Measurements from ENCODE around the gene PYCR2. TPM values are rescaled to one million over a fixed set of nuclear protein-coding genes. Genes with fewer than 3 reads are reported as not detected.

The PYCR2 gene
- total RNA-seq, 1 donor from 2014 or later, result 59.9 TPM

GRCh38 chr1:225914391-225914790 lies 9.7 kb downstream of the PYCR2 start:
- H3K27ac Mint-ChIP-seq (ENCODE audit: unreplicated experiment), result peak overlapping the region; percentile 69
- no peak for DNase-seq (ENCODE audit: low read depth, low spot score)
- H3K4me1 Mint-ChIP-seq, result peaks cover 22% of the 10 kb centered on the region
- H3K27me3 Mint-ChIP-seq (ENCODE audit: low read depth), result peaks cover 4% of the 10 kb centered on the region
- peaks cover 4% of the 10 kb centered on the region for H3K36me3 Mint-ChIP-seq (ENCODE audit: low read depth)
- no peak for TF ChIP-seq CTCF (conservative IDR thresholded peaks at IDR 0.05)
- H3K9me3 Mint-ChIP-seq, result no peaks in the 10 kb centered on the region
- no peak overlapping the region for H3K4me3 Mint-ChIP-seq

DNA sequence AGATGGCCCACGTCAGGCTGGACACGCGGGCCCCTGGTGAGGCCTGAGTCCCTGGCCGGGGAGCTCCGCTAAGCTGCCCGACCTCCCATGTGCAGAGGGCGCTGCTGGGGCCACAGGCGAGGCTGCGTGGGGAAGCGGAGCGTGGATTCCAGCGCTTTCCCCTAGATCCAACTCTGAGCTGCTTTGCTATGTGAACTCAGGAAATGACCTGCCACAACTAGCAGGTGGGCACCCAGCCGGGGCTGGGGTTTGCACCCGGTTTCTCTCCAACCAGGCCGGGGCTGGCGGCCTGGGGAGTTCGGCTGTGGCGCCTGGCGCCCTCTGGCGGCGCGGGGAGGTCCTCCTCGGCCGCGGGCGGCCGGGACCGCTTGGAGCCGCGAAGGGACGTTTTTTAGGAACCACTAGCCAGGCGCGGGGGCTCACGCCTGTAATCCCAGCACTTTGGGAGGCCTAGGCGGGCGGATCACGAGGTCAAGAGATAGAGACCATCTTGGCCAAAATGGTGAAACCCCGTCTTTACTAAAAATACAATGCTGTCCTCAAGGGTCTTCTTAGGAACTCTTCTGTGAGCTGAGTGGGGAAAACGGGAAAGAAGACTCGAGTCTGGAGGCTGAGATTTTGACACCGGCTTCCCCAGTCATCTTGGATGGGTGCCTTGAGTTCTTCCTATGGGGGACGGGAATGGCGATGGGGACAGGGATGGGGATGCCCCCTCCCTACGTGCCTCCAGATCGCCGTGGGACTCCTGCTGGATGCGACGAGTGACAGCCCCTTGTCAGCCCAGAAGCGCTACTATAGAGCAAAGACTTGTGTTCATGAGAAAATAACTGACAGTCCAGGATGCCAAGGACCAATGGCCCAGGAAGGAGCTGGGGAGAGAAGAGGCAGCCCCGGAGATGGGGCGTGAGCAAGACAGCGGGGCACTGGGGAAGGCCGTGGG lies 12.6 kb downstream of the PYCR2 start:
- Mint-ChIP-seq H3K4me1 (peaks cover 22% of the 10 kb centered on the region), H3K9me3 (no peaks in the 10 kb centered on the region), H3K27ac (ENCODE audit: unreplicated experiment) (no peak overlapping the region)

GRCh38 chr1:225909477-225909876 lies 14.6 kb downstream of the PYCR2 start:
- Mint-ChIP-seq H3K4me1 (peaks cover 5% of the 10 kb centered on the region), H3K27ac (ENCODE audit: unreplicated experiment) (no peak overlapping the region), H3K27me3 (ENCODE audit: low read depth) (peaks cover 4% of the 10 kb centered on the region), H3K4me3 (no peak overlapping the region), H3K9me3 (no peaks in the 10 kb centered on the region), H3K36me3 (ENCODE audit: low read depth) (no peaks in the 10 kb centered on the region)
- DNase-seq (ENCODE audit: low read depth, low spot score), result no peak
- no peak for TF ChIP-seq CTCF (conservative IDR thresholded peaks at IDR 0.05)

More for the DNA sequence above, 12.6 kb downstream of the PYCR2 start:
- DNase-seq (ENCODE audit: low read depth, low spot score), result peak; percentile 68
- peak; percentile 92 for TF ChIP-seq CTCF (conservative IDR thresholded peaks at IDR 0.05)
- Mint-ChIP-seq H3K27me3 (ENCODE audit: low read depth) (peaks cover 4% of the 10 kb centered on the region), H3K36me3 (ENCODE audit: low read depth) (no peaks in the 10 kb centered on the region), H3K4me3 (no peak overlapping the region)

- Mint-ChIP-seq H3K27ac (ENCODE audit: unreplicated experiment) (no peak overlapping the region), H3K4me1 (peaks cover 5% of the 10 kb centered on the region), H3K9me3 (no peaks in the 10 kb centered on the region), H3K36me3 (ENCODE audit: low read depth) (no peaks in the 10 kb centered on the region), H3K27me3 (ENCODE audit: low read depth) (peaks cover 4% of the 10 kb centered on the region), H3K4me3 (no peak overlapping the region)
- TF ChIP-seq CTCF (conservative IDR thresholded peaks at IDR 0.05), result no peak
- no peak for DNase-seq (ENCODE audit: low read depth, low spot score)
Measured at GRCh38 chr1:225908773-225909172, 15.3 kb downstream of the PYCR2 start.

- no peak overlapping the region for H3K27ac Mint-ChIP-seq (ENCODE audit: unreplicated experiment)
- DNase-seq (ENCODE audit: low read depth, low spot score), result no peak
- peaks cover 5% of the 10 kb centered on the region for H3K4me1 Mint-ChIP-seq
Measured at GRCh38 chr1:225908013-225908640, 15.9 kb downstream of the PYCR2 start.

More at GRCh38 chr1:225908013-225908640, 15.9 kb downstream of the PYCR2 start:
- Mint-ChIP-seq H3K9me3 (no peaks in the 10 kb centered on the region), H3K4me3 (no peak overlapping the region), H3K36me3 (ENCODE audit: low read depth) (no peaks in the 10 kb centered on the region), H3K27me3 (ENCODE audit: low read depth) (peaks cover 4% of the 10 kb centered on the region)
- no peak for TF ChIP-seq CTCF (conservative IDR thresholded peaks at IDR 0.05)

Measured in neural crest cell (in vitro differentiated cells).